GM15510 (cell line): ENCODE measurements around the gene UBE2I.

Experiments used
- POLR2A ChIP-seq: IDR thresholded peaks from 3 replicates; pipeline ENCODE4 v1.6.1; 2011; ENCODE audit warnings: borderline replicate concordance; ENCODE audit not compliant: insufficient read length; ENCODE audit errors: extremely low read depth

UBE2I gene

DNA sequence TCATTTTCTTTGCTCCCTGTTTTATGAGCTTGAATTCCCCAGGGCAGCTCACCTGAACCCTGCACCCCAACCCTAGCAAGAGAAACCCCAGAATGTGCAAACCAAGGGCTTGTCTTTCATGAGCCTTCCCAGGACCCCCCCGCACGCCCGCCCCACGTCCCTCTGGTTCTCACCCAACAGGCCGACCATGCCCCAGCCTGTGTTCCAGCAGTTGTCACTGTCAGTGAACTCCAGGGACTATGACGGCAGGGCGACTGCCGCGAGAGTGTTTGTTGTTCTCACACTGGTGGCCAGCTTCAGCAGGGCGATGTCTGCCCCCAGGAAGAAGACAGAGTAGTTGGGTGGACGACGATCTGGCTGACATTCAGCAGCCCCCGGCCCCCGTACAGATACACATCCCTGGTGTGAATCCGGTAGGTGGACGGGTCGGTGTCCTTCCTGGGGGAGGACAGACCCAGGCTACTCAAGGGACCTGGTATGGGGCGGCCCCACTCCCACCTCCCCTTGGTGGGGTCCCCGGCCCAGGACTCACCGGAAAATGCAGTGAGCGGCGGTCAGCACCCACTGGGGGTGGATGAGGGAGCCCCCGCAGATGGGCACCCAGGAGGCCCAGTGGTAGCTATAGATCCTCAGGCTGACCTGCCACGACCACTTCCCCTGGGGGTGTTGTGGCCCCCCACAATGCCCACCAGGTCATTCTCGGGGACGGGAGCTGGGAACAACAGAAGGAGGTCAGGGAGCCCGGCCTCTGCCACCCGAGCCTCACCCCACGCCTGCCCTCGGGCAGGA lies 33.5 kb upstream of the UBE2I start:
- no peak for TF ChIP-seq POLR2A

DNA sequence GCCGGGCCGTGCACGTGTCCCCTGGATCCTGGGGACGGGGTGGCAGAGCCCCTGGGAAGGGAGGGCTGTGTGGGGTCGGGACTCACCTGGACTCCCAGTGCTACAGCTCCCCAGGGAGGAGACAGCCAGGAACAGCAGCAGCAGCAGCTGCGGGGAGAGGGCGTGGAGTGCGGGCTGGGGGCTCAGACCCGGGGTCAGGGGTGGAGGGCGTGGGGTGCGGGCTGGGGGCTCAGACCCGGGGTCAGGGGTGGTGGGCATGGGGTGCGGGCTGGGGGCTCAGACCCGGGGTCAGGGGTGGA lies 32.9 kb upstream of the UBE2I start:
- TF ChIP-seq POLR2A: no peak

DNA sequence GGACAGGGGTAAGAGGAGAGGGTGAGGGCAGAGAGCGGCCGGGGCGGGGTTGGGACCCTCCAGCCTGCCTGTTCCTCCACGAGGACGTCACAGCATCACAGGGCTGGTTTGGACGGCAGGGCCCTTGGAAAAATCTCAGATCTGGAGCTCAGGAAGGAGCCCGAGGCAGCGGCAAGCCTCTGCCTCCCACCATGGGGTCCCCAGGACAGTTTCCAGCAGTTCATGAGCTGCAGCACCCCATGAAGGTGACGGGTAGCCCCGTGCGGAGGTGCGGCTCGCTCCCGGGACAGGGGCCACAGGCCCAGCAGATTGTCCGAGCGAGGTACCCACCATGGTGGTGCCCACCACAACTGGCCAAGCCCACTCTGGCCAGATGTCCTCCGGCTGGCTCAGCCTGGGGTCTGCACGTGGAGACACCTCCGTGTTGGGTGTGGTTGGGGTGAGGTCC lies 32.3 kb upstream of the UBE2I start:
- no peak for TF ChIP-seq POLR2A

DNA sequence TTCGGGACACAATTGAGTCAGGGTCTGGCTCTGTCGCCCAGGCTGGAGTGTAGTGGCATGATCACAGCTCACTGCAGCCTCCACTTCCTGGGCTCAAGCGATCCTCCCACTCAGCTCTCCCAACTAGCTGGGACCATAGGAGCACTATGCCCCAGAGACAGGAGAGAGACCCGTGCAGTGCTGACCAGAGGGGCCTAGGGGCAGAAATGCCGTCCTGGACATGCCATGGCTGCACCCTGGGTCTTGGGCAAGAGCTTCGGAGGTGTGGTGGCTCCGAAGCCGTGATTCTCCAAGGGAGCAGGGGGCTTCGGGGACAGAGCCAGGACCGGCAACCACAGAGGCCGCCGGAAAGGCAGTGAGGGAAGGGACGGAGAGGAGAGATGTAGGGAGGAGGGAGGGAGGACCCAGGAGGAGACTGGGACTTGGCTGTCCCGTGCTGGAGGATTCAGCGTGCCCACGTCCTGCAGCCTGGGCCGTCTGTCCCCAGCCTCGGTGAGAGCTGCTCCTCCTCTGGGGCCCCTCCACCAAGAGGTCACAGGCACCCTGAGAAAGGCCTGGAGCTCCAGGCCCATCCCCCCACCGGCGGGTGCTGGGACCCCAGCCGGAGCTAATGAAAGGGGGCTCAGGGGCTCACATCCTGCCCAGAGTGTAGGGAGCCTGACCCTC lies 31.7 kb upstream of the UBE2I start:
- TF ChIP-seq POLR2A: no peak

DNA sequence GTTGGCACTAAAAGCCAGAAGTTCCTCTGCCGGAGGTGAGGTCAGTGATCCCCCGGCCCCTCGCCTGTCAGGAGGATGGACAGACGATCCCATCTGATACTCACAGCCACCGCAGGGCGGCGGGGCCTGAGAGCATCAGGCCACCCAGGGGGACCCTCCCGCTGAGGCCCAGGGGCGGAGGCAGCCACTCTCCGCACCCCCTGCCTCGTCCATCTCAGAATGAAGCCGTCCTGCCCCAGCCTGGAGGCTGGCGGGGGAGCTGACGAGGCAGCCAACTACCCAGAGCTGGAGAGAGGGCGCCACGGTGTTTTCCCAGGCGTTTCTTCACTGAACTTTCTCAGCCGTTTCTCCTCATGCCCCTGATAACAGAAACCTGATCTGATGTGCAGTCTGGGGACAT lies 31.0 kb upstream of the UBE2I start:
- TF ChIP-seq POLR2A: no peak

DNA sequence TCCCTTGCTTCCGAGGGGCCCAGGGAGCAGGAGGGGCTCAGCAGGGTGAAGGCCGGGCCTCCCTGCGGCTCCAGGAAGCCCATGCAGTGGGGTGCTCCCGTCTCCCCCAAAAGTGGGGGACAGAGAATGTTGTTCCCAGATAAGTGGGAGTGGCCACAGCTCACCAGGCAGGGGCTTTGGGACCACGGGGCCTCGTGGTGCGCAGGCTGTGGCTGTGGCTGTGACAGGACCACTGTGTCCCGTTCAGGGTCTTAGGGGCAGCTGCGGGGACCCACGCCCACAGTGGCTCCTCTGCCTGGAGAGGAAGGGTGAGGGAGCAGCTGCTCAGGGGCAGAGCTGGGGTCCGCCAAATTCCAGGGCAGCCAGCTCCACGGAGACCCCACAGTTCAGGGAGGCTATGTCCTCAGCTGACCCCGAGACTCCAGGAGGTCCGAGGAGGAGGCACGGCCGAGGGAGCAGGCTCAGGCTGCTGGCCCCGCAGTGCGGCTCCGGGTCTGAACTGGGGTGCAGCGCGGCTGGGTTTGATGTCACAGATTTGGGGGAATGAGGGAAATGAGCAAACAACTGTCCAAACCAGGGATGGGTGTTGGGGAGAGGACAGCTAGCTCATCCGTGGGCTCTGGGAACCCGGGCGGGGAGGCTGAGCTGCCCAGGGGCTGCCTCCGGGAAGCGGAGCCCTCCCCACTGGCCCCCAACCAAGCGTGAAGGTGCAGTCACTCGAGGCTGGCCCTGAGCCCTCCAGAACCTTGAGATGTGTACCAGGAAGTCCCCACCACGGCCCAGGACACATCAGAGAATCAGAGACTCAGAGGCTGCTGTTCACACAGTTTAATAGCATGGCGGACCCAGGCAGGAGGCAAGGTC lies 30.1 kb upstream of the UBE2I start:
- TF ChIP-seq POLR2A: no peak

DNA sequence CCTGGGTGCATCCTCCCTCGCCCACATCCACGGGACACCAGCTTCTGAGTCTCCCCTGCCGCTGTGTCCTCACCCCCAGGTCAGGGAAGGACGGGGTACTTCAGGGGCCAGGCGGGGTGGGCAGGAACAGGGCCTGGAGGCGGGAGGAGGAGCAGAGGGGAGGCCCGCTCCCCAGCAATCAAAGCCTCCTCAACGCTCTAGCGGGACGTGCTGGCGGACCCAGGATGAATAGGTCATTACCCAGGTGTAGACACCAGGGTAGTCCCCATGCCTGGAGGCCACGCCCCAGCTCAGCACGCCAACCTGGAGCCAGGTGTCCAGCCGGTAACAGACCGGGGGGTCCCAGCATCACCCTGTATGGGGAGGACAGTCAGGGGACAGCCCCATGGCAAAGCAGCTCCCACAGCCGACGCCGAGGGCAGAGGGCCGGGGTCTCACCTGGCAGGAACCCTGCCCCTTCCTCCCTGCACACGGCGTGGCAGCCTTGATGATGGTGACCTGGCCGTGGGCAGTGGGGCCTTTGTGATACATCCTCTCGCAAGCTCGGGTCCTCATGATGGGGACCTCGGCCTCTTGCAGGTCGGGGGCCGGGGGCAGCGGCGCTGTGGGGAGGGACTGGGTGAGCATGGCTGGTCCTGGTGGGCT lies 29.4 kb upstream of the UBE2I start:
- TF ChIP-seq POLR2A: no peak

DNA sequence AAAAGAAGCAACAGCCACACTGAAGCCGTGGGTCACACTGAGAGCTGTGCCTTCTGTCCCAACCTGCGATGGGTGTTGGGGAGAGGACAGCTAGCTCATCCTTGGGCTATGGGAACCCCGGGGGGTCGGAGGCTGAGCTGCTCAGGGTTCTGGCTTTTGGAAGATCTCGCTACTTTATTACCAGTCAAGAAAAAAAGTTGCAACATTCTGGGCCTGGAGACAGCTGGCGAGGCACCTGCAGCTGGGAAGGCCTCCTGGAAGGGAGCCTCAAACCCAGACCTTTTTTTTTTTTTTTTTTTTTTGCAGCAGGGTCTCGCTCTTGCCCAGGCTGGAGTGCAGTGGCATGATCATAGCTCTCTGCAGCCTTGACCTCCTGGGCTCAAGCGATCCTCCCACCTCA lies 28.7 kb upstream of the UBE2I start:
- TF ChIP-seq POLR2A: no peak

DNA sequence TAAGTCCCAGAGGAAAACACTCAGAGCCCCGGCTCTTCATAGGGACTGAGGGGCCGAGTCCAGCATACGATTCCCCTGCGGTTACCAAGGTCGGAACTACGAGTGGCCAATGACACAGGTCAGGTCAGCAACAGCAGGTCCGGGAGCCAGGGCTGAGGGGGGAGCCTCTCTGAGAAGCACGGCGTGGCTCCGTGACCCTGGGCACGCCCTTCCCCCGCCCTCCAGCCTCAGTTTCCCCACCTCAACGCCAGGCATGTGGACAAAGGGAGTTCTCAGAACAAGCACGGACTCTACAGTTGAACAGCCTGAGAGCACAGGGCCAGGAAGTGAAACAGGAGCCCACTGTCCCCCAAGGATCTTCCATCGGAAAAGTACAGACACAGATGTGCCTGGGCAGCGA lies 27.9 kb upstream of the UBE2I start:
- TF ChIP-seq POLR2A: no peak

DNA sequence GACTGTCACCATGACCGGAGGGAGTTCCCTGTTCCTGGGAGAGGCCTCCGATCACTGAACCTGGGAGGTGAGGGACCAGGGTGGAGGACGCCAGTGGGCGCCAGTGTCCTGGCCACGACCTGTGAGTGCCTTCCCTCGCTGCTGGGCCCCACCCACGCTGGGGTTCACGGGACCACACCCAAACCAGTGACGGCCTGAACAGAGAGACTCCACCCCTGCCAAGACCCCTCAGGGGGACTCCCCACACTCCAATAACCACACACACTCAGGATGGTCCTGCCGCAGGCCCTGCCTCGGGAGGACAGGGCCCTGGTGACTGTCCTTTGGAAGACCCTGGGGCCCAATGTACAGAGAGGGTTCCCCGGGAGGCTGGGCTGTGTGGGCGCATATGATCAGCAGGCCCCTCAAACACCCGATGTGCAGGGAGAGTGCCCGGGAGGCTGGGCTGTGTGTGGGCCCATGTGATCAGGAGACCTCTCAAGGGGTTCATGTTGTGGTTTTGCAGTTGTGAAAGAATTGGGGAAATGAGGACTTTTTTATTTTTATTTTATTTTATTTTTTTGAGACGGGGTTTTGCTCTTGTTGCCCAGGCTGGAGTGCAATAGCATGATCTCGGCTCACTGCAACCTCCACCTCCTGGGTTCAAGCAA lies 27.0 kb upstream of the UBE2I start:
- TF ChIP-seq POLR2A: no peak

DNA sequence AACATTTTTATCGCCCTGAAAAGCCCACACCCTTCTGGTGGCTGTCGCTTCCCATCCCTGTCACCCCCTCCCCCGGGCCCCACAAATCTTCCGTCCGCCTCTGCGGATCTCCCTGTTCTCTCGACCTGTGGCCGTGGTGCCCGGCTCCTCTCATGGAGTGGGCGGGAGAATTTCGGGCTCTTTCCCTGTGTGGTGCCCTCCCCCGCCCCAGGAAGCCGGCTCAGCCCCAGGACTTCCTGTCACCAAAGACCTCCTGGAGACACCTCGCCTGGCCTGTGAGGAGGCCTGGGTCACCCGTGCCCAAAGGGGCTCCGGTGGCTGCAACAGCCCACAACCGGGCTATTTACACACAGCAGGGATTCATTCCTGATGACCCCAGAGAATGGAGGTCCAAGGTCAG lies 26.1 kb upstream of the UBE2I start:
- TF ChIP-seq POLR2A: no peak

DNA sequence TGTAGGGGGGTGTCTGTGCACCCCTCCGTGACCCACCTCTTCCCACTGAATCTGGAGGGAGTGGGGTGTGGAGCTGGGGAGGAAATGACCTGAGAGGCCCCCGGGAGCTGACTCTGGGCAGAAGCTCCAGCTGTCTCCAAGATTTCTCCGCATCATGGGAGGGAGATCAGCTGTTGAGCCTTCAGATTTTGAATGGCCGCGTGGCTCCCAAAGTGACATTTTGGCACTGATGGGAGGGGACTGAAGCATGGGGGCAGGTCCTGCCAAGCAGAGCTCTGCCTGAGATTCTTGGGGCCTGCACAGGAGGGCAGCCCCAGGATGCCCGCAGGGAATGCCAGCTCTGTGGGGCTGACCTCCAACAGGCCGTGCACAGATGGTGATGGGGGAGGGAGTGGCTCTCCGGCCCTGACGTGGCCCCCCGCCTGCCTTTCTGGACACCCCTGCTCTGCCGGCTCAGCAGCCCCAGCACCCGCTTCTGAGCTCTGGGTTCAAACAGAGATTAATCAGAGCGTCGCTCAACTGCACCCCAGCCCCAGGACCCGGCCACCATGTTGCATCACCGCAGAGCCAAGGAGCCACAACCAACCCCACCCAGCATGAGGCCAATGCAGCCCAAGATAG lies 25.3 kb upstream of the UBE2I start:
- no peak for TF ChIP-seq POLR2A

DNA sequence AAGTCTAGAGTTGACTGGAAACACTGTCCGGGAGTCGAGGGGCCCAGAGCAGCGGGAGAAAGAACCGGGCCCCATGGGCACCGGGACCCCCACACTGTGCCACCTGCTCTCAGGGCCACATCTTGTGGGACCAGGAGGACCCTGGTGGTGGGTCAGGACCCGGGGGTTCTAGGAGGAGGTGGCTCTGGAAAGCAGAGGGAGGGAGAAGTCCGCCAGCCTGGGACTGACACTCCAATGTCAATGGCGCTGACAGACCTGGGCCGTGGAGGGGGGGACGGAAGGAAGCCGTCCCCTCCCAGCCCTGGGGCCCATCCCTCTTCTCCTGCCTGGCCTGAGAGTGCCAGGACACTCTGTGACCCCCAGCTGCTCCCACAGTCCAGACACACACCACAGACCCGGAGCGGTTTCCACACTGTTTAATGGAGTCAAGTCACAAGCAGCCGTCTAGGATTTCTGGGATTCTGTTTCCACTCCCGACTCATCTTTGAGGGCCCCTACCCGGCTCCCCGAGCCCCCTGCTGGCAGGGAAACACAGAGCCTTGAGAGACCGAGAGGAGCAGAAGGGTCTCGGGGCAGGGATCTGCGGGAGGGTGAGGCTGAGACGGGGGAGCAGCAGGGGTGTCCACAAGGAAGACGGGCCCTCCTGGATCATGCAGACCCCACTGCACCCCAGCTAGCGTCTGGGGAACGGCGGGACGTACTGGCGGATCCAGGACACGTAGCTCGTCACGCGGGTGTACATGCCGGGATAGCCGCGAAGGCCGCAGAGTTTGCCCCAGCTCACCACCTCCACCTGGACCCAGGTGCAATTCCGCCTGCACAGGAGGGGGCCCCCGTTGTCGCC lies 23.5 kb upstream of the UBE2I start:
- no peak for TF ChIP-seq POLR2A
